NT2/D1 (cell line): Measurements from ENCODE around the gene OS9.

Experiments
- SUZ12 ChIP-seq: IDR thresholded peaks from 2 replicates; pipeline ENCODE4 v1.6.1; 2011; ENCODE audit not compliant: insufficient read length, insufficient read depth; ENCODE audit errors: extremely low read depth
- ZNF274 ChIP-seq: IDR thresholded peaks from 2 replicates; pipeline ENCODE4 v1.6.1; 2011; ENCODE audit warnings: mild to moderate bottlenecking, low read depth, low read length

DNA sequence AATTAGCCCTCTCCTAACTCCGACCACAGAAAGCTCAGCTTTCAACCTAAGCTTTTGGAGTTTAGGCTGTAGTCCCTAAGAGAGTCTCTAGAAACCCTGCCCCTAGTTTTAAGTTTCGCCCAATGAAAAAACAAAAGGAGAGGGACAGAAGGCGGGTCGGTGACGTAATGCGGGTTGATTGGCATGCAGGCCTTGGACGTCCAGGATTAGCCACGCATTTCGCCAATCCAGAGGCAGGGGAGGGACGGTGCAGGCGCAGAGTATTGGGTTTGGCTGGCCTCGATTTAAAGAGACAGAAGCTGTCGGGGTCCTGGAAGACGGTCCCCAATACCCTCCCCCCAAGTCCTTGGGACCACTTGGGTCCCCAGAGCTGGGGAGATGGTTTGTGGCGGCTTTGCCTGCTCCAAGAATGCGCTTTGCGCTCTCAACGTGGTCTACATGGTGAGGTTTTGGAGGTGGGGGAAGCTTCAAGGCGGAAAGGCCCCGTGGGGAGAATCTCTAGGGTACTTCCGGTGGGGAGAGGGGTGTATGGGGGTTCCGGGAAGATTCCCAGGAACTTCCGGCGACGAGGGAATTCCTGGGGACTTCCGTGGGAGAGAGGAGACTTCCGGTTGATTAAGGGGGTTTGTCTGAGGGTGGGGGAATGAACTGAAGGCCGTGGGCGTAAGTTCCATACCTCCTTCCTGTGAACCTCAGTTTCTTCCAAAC lies 51.0 kb downstream of the OS9 start, which contains the start of gene TSPAN31:
- TF ChIP-seq ZNF274 (no peak), SUZ12 (no peak)
